ENCODE measurements around the gene SMIM1.

The SMIM1 gene

DNA sequence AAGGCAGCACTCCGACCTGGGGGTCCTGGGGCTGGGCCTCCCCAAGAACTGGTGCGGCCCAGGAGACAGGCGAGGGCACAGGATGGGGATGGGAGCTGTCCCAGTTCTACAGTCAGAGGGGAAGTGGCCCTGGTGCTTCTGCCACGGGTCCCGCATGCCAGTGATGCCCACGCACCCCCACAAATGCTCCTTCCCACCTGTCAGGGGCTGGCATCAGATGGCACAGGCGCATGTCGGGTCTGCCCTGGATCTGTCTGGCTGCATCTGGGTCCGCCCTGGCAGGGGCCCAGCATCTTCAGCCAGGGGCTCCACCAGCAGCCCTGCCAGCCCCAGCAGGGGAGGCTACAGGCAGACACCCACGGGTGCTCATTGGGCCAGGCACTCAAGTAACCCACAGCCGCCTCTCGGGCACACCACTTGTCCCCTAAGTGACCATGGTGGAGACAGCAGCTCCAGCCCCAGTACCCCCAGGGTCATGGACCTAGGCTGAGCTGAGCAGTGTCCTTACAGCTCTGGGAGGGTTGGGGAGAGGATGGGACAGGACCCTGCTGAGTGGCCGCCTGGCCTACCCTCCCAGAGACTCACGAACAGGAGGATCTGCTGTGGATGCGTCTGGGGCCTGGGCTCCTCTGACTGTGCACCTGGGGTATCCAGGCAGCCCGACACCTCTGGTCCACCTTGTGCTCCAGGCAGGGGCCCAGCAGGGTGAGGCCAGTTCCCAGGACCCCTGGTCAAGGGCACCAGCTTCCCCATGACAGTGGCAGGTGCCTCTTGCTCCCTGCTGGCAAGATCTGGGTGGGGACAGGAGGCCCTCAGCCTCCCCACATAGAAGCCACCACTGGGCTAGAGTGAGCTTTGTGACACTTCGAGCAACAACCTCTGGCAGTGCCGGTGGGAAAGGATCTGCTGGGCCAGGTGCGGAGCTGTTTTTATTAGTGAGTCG lies 5.4 kb downstream of the SMIM1 start:
- no peaks in the 10 kb centered on the region for H3K79me2 ChIP-seq (ENCODE audit: control insufficient read depth, low read length)
- H4K20me1 ChIP-seq (ENCODE audit: control insufficient read depth, insufficient read depth, low read depth, low read length), result no peaks in the 10 kb centered on the region
- peaks cover 14% of the 10 kb centered on the region for H3K27me3 ChIP-seq (ENCODE audit: control insufficient read depth, low read length)
- no peaks in the 10 kb centered on the region for H3F3A ChIP-seq (ENCODE audit: control insufficient read depth, insufficient read depth)
- no peak for TF ChIP-seq EZH2phosphoT487 (IDR thresholded peaks at IDR 0.05; ENCODE audit: borderline replicate concordance, low read length)
- TF ChIP-seq CTCF (IDR thresholded peaks at IDR 0.05; ENCODE audit: low read depth, low read length, poor library complexity, severe bottlenecking), result no peak
- H3K4me2 ChIP-seq (ENCODE audit: low read length), result no peak overlapping the region
- no peak overlapping the region for H3K27ac ChIP-seq (ENCODE audit: low read depth, low read length)
- H3K9me3 ChIP-seq (ENCODE audit: control insufficient read depth, insufficient read depth, low read length), result no peaks in the 10 kb centered on the region
- no peaks in the 10 kb centered on the region for H3K9me2 ChIP-seq (replicated peaks; ENCODE audit: control insufficient read depth, low read length)
- H3K4me1 ChIP-seq (ENCODE audit: control insufficient read depth, low read length), result peaks cover 16% of the 10 kb centered on the region
- peaks cover 40% of the 10 kb centered on the region for H3K36me3 ChIP-seq (ENCODE audit: control insufficient read depth, low read length)
- no peak overlapping the region for H3K4me3 ChIP-seq (ENCODE audit: low read length)

DNA sequence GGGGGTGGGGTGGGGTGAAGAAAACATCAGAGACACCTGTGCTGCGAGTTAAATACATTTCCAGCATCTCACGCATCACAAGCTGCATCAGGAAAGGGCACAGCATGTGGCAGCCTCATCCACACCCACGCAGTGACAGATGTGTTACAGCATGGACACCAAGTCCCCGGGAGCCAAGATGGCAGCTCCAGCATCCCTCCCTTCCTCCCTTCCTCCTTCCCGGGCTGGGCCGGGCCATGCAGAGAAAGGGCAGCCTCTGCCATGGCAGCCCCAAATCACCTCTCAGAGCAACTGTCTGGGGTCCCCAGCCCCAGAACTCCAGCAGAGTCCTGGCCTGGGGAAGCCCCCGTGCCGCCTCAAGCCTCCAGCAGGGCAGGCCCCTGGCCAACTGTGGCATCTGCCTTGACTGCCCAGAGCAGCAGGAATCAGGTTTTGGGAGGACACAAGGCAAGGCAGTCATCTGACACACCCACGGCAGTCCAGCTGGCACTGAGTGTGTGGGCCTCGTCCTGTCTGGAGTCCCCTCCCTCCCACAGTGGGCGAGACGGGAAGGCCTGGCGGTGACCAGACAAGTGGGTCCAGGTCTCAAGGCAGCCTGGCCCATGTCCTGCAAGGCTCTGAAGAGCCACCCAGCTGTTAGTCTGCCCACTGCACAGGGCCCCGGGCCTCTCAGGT lies 6.2 kb downstream of the SMIM1 start:
- Histone ChIP-seq H3K4me3 (ENCODE audit: low read length) (no peak overlapping the region), H3K79me2 (ENCODE audit: control insufficient read depth, low read length) (no peaks in the 10 kb centered on the region), H4K20me1 (ENCODE audit: control insufficient read depth, insufficient read depth, low read depth, low read length) (no peaks in the 10 kb centered on the region), H3K27me3 (ENCODE audit: control insufficient read depth, low read length) (peaks cover 6% of the 10 kb centered on the region), H3F3A (ENCODE audit: control insufficient read depth, insufficient read depth) (no peaks in the 10 kb centered on the region), H3K36me3 (ENCODE audit: control insufficient read depth, low read length) (peaks cover 48% of the 10 kb centered on the region), H3K4me1 (ENCODE audit: control insufficient read depth, low read length) (peaks cover 14% of the 10 kb centered on the region), H3K27ac (ENCODE audit: low read depth, low read length) (no peak overlapping the region), H3K9me2 (replicated peaks; ENCODE audit: control insufficient read depth, low read length) (no peaks in the 10 kb centered on the region), H3K9me3 (ENCODE audit: control insufficient read depth, insufficient read depth, low read length) (no peaks in the 10 kb centered on the region), H3K4me2 (ENCODE audit: low read length) (no peak overlapping the region)
- TF ChIP-seq EZH2phosphoT487 (IDR thresholded peaks at IDR 0.05; ENCODE audit: borderline replicate concordance, low read length) (no peak), CTCF (IDR thresholded peaks at IDR 0.05; ENCODE audit: low read depth, low read length, poor library complexity, severe bottlenecking) (no peak)

GRCh38 chr1:3779265-3779911 lies 6.8 kb downstream of the SMIM1 start:
- peaks cover 55% of the 10 kb centered on the region for H3K36me3 ChIP-seq (ENCODE audit: control insufficient read depth, low read length)

More at GRCh38 chr1:3779265-3779911, 6.8 kb downstream of the SMIM1 start:
- Histone ChIP-seq H3K4me1 (ENCODE audit: control insufficient read depth, low read length) (peaks cover 14% of the 10 kb centered on the region), H3K79me2 (ENCODE audit: control insufficient read depth, low read length) (no peaks in the 10 kb centered on the region), H4K20me1 (ENCODE audit: control insufficient read depth, insufficient read depth, low read depth, low read length) (no peaks in the 10 kb centered on the region), H3K9me2 (replicated peaks; ENCODE audit: control insufficient read depth, low read length) (no peaks in the 10 kb centered on the region), H3K9me3 (ENCODE audit: control insufficient read depth, insufficient read depth, low read length) (no peaks in the 10 kb centered on the region), H3F3A (ENCODE audit: control insufficient read depth, insufficient read depth) (no peaks in the 10 kb centered on the region), H3K4me2 (ENCODE audit: low read length) (no peak overlapping the region), H3K4me3 (ENCODE audit: low read length) (no peak overlapping the region), H3K27me3 (ENCODE audit: control insufficient read depth, low read length) (no peaks in the 10 kb centered on the region), H3K27ac (ENCODE audit: low read depth, low read length) (no peak overlapping the region)
- TF ChIP-seq EZH2phosphoT487 (IDR thresholded peaks at IDR 0.05; ENCODE audit: borderline replicate concordance, low read length), result no peak
- TF ChIP-seq CTCF (IDR thresholded peaks at IDR 0.05; ENCODE audit: low read depth, low read length, poor library complexity, severe bottlenecking), result no peak
